ENCODE measurements around the gene REXO2.

GRCh38 chr11:114448749-114449482 is 9.6 kb downstream of the REXO2 start:
- TF ChIP-seq CTCF (conservative IDR thresholded peaks at IDR 0.05; ENCODE audit: low read depth, low read length) (no peak), BHLHE40 (IDR thresholded peaks at IDR 0.05; ENCODE audit: low read depth, low read length) (no peak), RAD21 (IDR thresholded peaks at IDR 0.05; ENCODE audit: low read length) (no peak), RCOR1 (IDR thresholded peaks at IDR 0.05; ENCODE audit: insufficient replicate concordance, low read length) (no peak)
